Right atrium auricular region (tissue), 2 donors: Measurements from ENCODE around the gene ALDH2. TPM values are rescaled to one million over a fixed set of nuclear protein-coding genes. Genes with fewer than 3 reads are reported as not detected.
"Not testable (repeated sequence)": the region's sequence is repeated elsewhere in the genome, so short reads cannot be mapped to it uniquely, and the experiment has no call there.

Source experiments
- DNase-seq: peaks from one replicate; pipeline ENCODE4 v3.0.0-alpha.2; 2019; ENCODE audit warnings: low spot score
- H3K27ac ChIP-seq, 2 donors: fragments of 200-600 bp; sonication (generic); 1 replicate in 1 of 2; 2 replicates in 1 of 2; pipeline ENCODE4 v1.5.1; 2016 to 2019
- H3K27me3 ChIP-seq, 2 donors: fragments of 200-600 bp; sonication (generic); one replicate each; pipeline versions ENCODE4 v1.5.1 to v1.6.0; 2017 to 2019
- H3K36me3 ChIP-seq: fragments of 200-600 bp; sonication (generic); one replicate; pipeline ENCODE4 v1.5.1; 2016
- H3K4me1 ChIP-seq, 2 donors: fragments of 200-600 bp; sonication (generic); one replicate each; pipeline versions ENCODE4 v1.5.1 to v1.6.0; 2017 to 2019
- H3K4me3 ChIP-seq, 2 donors: fragments of 200-600 bp; sonication (generic); 1 replicate in 1 of 2; 2 replicates in 1 of 2; pipeline ENCODE4 v1.5.1; 2017 to 2019; ENCODE audit warnings: mild to moderate bottlenecking in 1 of 2, moderate library complexity in 1 of 2
- H3K9me3 ChIP-seq, 2 donors: fragments of 200-600 bp; sonication (generic); one replicate each; pipeline ENCODE4 v1.5.1; 2019
- total RNA-seq, 2 donors: library from RNA; depleted of rRNA; stranded (reverse); fragments of >200 nt; gene quantifications; one replicate each; pipeline ENCODE4 v1.1.0, GENCODE V29; 2016
- TF ChIP-seq, protein P1 (sequence below), 2 donors: fragments of 200-600 bp; sonication (generic); IDR thresholded peaks; one replicate each; pipeline ENCODE4 v1.5.1; 2019; ENCODE audit warnings: antibody characterized with exemption in 2 of 2

Gene ALDH2
- total RNA-seq, 2 donors from 2014 or later: 157 to 158 TPM

DNA sequence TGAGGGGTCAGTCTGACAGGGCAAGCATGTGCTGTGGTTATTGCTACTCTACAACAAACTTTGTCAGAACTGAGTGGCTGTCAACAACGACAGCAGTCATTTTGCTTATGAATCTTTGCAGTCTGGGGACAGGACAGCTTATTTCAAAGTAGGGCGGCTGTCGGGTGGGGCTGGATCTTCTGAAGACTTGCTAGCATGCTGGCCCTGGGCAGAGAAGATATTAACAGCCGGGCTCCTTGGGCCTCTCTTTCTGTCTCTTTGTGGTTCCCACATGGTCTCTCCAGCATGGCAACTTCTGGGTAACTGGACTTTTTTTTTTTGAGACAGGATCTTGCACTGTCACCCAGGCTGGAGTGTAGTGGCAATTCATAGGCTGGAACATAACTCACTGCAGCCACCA, 33.9 kb upstream of the ALDH2 start:
- H3K9me3 ChIP-seq: no peaks in the 10 kb centered on the region
- no peak for DNase-seq
- no peak overlapping the region for H3K4me3 ChIP-seq
- H3K27me3 ChIP-seq: no peaks in the 10 kb centered on the region
- H3K36me3 ChIP-seq: peaks cover 48% of the 10 kb centered on the region
- TF ChIP-seq, protein P1, sequence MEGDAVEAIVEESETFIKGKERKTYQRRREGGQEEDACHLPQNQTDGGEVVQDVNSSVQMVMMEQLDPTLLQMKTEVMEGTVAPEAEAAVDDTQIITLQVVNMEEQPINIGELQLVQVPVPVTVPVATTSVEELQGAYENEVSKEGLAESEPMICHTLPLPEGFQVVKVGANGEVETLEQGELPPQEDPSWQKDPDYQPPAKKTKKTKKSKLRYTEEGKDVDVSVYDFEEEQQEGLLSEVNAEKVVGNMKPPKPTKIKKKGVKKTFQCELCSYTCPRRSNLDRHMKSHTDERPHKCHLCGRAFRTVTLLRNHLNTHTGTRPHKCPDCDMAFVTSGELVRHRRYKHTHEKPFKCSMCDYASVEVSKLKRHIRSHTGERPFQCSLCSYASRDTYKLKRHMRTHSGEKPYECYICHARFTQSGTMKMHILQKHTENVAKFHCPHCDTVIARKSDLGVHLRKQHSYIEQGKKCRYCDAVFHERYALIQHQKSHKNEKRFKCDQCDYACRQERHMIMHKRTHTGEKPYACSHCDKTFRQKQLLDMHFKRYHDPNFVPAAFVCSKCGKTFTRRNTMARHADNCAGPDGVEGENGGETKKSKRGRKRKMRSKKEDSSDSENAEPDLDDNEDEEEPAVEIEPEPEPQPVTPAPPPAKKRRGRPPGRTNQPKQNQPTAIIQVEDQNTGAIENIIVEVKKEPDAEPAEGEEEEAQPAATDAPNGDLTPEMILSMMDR (IDR thresholded peaks at IDR 0.05): no peak
- no peak overlapping the region for H3K27ac ChIP-seq
- no peaks in the 10 kb centered on the region for H3K4me1 ChIP-seq

DNA sequence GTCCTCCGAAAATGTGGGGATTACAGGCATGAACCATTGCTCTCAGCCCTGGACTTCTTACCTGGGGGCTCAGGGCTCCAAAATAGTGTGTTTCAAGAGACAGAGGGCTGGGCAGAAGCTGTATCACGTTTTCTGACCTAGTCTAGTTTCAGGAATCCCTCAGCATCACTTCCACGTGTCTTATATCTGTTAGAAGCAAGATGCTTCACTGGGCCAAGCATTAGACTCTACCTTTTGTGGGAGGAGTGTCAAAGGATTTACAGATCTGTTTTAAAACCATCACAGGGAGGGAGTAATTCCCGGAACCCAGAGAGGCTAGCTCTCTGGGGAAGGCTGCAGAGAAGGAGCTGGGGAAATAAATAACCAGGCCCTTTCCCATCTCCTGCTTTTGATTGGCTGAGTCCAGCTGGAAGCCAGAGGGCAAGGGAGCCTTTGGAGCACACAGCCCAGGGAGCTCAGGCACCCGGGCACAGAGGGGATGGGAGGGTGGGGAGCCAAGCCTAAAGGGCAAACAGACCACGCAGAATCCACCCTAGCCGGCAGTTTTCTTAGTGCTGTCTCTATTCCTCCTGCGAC, 33.3 kb upstream of the ALDH2 start:
- TF ChIP-seq, protein P1 (IDR thresholded peaks at IDR 0.05): no peak
- DNase-seq: no peak
- H3K4me3 ChIP-seq: no peak overlapping the region
- peaks cover 45% of the 10 kb centered on the region for H3K36me3 ChIP-seq
- no peaks in the 10 kb centered on the region for H3K9me3 ChIP-seq
- no peak overlapping the region for H3K27ac ChIP-seq
- H3K27me3 ChIP-seq: no peaks in the 10 kb centered on the region
- H3K4me1 ChIP-seq: no peaks in the 10 kb centered on the region

DNA sequence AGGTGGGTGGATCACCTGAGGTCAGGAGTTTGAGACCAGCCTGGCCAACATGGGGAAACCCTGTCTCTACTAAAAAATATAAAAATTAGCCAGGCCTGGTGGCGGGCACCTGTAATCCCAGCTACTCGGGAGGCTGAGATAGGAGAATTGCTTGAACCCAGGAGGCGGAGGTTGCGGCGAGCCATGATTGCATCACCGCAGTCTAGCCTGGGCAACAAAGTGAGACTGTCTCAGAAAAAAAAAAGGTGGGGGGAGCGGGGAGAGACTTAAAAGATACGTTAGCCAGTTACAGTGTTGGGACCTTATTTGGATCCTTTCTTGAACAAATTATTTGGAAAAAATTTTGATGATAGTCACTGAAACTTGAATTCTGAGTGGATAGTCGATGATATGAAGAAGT, 27.2 kb upstream of the ALDH2 start:
- not testable (repeated sequence) for DNase-seq, H3K4me1 ChIP-seq, H3K9me3 ChIP-seq, H3K27ac ChIP-seq, H3K27me3 ChIP-seq, H3K4me3 ChIP-seq
- peaks cover 26% of the 10 kb centered on the region for H3K36me3 ChIP-seq

DNA sequence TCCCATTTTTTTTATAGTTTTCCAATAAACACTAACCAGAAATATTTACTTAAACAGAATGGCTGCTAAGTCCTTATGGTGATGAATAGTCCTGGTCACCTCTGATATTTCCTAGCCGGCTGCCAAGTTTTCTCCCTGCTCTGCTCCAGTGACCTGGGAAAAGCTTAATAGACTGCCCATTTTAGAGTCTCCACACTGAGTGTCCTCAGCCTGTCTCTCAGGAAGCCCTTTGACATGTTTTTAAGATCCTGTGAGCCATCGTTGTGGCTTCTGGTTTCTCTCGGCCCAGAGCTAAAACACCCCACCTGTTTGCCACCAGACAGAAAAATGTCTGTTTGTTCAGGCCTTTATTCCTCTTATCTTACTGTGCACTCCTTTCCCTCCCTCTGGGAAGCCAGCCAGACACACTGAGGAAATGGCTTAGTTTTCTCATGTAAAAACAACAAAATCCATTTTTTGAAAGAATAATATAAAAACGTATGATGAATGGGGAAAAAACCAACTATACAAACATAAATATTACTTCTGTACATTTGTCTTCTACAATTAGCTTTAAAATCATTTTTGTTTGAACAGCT, 25.4 kb upstream of the ALDH2 start:
- TF ChIP-seq, protein P1 (IDR thresholded peaks at IDR 0.05): no peak
- no peak for DNase-seq
- H3K4me1 ChIP-seq: peaks cover 0 to 8% of the 10 kb centered on the region in 2 donors
- peak overlapping the region; percentile 14 to 16 for H3K27ac ChIP-seq
- H3K36me3 ChIP-seq: peaks cover 37% of the 10 kb centered on the region
- no peaks in the 10 kb centered on the region for H3K9me3 ChIP-seq
- no peaks in the 10 kb centered on the region for H3K27me3 ChIP-seq
- H3K4me3 ChIP-seq: no peak overlapping the region

DNA sequence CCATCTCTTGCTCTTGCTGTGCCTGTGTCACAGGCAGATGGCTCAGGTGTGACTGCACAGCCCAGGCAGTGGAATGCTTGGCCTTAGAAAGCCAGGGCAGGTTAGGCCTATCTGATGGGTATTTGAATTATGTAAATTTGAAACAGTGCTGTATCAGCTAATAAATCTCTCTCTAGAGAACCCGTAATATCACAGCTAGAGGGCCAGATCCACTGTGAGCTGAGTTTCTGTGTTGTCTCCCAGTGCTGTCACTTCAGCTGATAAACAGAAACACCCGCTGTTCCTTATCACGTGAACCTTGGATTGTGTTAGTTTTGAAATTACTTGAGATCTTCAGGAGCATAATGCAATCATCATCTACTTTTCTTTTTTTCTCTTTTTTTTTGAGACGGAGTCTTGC, 21.5 kb upstream of the ALDH2 start:
- Histone ChIP-seq H3K4me3 (no peak overlapping the region), H3K27ac (no peak overlapping the region), H3K27me3 (no peaks in the 10 kb centered on the region), H3K36me3 (peaks cover 32% of the 10 kb centered on the region), H3K4me1 (peaks cover 0 to 33% of the 10 kb centered on the region in 2 donors), H3K9me3 (no peaks in the 10 kb centered on the region)
- TF ChIP-seq, protein P1 (IDR thresholded peaks at IDR 0.05): no peak
- no peak for DNase-seq

DNA sequence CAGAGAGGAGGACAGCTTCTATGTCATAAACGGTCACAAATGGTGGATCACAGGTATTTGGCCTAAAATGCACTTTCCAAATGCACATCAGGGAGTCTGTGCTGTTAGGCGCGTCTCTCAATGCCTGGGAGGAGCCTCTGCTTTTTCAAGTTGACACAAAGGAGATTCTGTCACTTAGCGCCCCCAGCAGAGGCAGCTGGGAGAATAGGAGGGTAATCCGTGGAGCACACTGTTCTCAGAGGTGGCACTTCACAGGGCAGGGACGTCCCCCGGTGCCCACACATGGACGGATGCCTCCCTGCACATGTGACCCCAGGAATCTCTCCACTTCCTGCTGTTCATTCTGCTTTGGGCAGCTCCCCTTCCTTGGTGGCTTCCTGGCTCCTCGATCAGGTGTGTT, 19.4 kb upstream of the ALDH2 start:
- H3K27me3 ChIP-seq: no peaks in the 10 kb centered on the region
- TF ChIP-seq, protein P1 (IDR thresholded peaks at IDR 0.05): no peak
- peak overlapping the region; percentile 53 to 73 for H3K27ac ChIP-seq
- H3K36me3 ChIP-seq: peaks cover 39% of the 10 kb centered on the region
- no peak for DNase-seq
- no peaks in the 10 kb centered on the region for H3K9me3 ChIP-seq
- no peak overlapping the region for H3K4me3 ChIP-seq
- peaks cover 0 to 24% of the 10 kb centered on the region in 2 donors for H3K4me1 ChIP-seq
